Inflammatory macrophage treated with lipopolysaccharide for 4 hours (primary cell): ENCODE data around the gene SMARCA4.
"Not testable (repeated sequence)": the region's sequence is repeated elsewhere in the genome, so short reads cannot be mapped to it uniquely, and the experiment has no call there.

Experiments
- DNase-seq: peaks from one replicate; pipeline ENCODE4 v3.0.0-alpha.2; 2020

Gene SMARCA4

GRCh38 chr19:10929402-10929794, 31.4 kb upstream of the SMARCA4 start:
- DNase-seq: no peak

GRCh38 chr19:10935371-10936059, 25.3 kb upstream of the SMARCA4 start:
- DNase-seq: no peak

DNA sequence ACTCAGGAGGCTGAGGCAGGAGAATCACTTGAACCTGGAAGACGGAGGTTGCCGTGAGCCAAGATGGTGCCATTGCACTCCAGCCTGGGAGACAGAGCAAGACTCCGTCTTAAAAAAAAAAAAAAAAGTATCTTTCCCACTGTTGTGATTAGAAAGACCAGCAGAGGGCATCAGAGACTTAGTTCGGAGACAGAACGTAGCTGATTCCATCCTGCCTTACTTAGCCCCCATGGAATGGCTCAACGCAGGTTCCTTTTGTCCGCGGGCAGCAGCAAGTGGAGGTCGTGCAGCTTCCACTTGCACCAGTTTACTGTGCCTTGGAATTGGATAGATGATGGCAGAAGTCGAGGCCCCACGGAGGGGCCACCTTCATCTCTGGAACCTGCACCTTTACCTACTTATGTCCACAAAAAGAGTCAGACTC, 24.2 kb upstream of the SMARCA4 start:
- DNase-seq: peak; percentile 76

GRCh38 chr19:10941649-10942048, 19.2 kb upstream of the SMARCA4 start:
- DNase-seq: not testable (repeated sequence)

DNA sequence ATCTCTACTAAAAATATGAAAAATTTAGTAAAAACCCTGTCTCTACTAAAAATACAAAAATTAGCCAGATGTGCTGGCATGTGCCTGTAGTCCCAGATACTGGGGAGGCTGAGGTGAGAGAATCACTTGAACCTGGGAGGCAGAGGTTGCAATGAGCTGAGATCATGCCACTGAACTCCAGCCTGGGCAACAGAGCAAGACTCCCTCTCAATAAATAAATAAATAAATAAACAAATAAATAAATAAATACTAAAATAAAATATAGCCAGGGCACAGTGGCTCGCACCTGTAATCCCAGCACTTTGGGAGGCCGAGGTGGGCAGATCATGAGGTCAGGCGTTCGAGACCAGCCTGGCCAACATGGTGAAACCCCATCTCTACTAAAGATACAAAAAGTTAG, 17.4 kb upstream of the SMARCA4 start:
- not testable (repeated sequence) for DNase-seq

- DNase-seq: no peak
Measured at GRCh38 chr19:10945264-10945663, 15.6 kb upstream of the SMARCA4 start.

- no peak for DNase-seq
Measured at GRCh38 chr19:10946958-10947657, 13.7 kb upstream of the SMARCA4 start.

- DNase-seq: no peak
Measured at GRCh38 chr19:10952809-10953208, 8.0 kb upstream of the SMARCA4 start.

- DNase-seq: not testable (repeated sequence)
Measured at GRCh38 chr19:10959277-10959968, 1.4 kb upstream of the SMARCA4 start.

- DNase-seq: peak; percentile 4
Measured at GRCh38 chr19:10961073-10961860, 437 bp downstream of the SMARCA4 start.

GRCh38 chr19:10962863-10963262, 2.0 kb downstream of the SMARCA4 start:
- DNase-seq: no peak

DNA sequence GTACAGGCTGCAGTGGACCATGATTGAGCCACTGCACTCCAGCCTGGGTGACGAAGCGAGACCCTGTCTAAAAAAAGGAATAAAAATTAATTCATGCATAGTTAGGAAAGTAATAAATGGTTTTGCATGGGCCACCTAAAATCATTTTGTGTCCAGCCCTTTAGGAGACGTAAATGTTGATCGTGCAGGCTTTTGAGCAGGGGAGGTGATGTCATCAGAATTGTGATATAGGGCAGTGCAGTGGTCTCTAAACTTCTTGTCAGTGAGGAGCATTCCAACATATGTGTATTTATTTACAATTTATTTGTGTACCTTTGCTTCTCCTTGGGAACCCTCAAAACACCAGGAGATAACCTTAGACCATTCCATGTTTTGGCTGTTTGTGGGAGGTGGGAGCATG, 3.0 kb downstream of the SMARCA4 start:
- DNase-seq: no peak

- no peak for DNase-seq
Measured at GRCh38 chr19:10964903-10965302, 4.1 kb downstream of the SMARCA4 start.

GRCh38 chr19:10965398-10965797, 4.6 kb downstream of the SMARCA4 start:
- DNase-seq: no peak

DNA sequence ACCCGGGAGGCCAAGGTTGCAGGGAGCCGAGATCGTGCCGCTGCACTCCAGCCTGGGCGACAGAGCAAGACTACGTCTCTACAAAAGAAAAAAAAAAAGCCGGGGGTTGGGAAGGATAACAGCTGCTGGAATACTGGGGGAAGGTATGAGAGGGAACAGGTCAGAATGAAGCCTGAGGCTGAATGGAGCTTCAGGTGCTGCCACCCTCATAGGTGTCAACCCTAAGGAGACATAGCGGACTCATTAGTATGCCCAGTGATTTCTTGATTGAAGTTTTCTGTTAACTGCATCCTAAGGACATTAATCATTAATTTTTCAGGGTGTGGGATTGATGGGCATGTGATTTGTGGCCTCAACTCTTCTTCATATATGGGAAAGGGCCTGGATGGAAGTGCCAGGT, 6.0 kb downstream of the SMARCA4 start:
- no peak for DNase-seq

DNA sequence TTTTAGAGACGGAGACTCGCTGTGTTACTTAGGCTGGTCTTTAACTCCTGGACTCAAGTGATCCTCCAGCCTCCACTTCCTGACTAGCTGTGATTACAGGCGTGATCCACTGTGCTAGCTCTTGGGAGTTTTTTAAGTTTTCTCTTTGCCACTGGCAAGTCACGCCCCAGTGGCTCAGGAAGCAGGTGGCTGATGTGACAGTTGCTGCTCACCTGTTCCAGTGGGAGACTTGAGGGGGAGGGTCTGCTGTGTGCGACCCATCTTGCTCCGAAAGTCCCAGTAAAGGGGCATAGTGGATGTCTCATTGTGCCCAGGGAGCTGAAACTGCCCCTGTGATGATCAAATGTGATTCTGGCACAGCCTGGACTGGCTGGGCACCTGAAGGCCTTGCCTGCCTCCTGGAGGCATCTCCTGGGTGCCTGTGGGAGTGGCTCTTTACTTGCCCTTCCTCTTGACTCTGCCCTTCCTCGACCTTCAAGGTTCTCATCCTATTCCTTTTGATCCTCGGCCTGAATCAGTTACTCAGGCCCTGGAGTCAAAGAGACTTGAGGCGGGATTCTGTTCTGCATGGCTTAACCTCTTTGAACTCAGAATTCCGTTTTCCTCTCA, 7.8 kb downstream of the SMARCA4 start:
- DNase-seq: no peak

DNA sequence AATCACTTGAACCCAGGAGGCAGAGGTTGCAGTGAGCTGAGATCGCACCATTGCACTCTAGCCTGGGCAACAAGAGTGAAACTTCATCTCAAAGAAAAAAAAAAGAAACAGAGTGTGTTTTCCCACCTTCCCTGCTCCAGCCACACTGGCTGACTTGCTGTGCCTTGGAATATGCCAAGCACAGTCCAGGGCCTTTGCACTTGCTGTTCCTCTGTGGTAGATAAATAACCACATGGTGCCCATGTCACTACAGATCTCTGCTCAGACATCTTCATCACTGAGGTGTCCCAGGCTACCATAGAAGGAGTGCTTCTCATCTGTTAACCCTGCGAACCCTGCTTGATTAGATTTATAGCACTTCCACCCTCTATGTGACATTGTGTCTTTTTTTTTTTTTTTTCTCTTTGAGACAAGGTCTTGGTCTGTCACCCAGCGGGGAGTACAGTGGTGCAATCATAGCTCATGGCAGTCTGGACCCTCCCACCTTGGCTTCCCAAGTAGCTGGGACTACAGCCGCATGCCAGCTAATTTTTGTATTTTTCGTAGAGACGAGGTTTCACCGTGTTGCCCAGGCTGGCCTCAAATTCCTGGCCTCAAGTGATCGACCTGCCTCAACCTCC, 10.4 kb downstream of the SMARCA4 start:
- no peak for DNase-seq

GRCh38 chr19:10975374-10976130, 14.7 kb downstream of the SMARCA4 start:
- no peak for DNase-seq

- no peak for DNase-seq
Measured at GRCh38 chr19:10976131-10976892, 15.5 kb downstream of the SMARCA4 start.

DNA sequence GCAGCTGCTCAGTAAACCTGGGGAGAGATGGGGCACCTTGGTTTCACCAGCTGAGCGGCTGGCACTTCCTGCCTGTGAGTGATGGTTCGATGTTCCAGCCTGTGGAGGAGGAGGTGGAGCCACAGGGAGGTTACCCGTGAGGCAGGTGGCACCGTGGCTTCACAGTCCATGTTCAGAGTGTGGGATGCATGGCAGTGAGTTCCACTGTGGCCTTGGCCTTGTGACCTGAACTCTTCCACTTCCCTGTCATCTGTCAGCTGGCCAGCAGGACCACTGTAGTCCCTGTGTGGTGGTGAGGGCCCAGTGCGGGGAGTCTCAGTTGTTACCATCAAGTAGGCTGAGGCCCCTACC, 16.9 kb downstream of the SMARCA4 start:
- no peak for DNase-seq

- peak; percentile 64 for DNase-seq
Measured at GRCh38 chr19:10979951-10980381, 19.1 kb downstream of the SMARCA4 start.
